Loucy (cell line): ENCODE results near the gene UGT1A1.

Experiments
- CTCF ChIP-seq: fragments of 200-600 bp; sonication (generic); conservative IDR thresholded peaks from 2 replicates; pipeline ENCODE4 v1.5.1; 2014; ENCODE audit warnings: mild to moderate bottlenecking, antibody characterized with exemption, low read length
- EZH2phosphoT487 ChIP-seq: fragments of 200-600 bp; IDR thresholded peaks from 2 replicates; pipeline ENCODE4 v1.6.1; 2018; ENCODE audit warnings: antibody characterized with exemption, mild to moderate bottlenecking, moderate library complexity, borderline replicate concordance

DNA sequence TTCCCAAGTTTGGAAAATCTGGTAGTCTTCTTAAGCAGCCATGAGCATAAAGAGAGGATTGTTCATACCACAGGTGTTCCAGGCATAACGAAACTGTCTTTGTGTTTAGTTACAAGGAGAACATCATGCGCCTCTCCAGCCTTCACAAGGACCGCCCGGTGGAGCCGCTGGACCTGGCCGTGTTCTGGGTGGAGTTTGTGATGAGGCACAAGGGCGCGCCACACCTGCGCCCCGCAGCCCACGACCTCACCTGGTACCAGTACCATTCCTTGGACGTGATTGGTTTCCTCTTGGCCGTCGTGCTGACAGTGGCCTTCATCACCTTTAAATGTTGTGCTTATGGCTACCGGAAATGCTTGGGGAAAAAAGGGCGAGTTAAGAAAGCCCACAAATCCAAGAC is 12.1 kb downstream of the UGT1A1 start:
- TF ChIP-seq CTCF, result no peak
- no peak for TF ChIP-seq EZH2phosphoT487
